ENCODE results near the gene UNC5A. TPM values are rescaled to one million over a fixed set of nuclear protein-coding genes. Genes with fewer than 3 reads are reported as not detected.

UNC5A gene
- total and polyA plus RNA-seq, 8 donors = 0.09 to 3.6 (median 0.32) TPM

- no peak overlapping the region for H3K27ac ChIP-seq
- H3K9me3 ChIP-seq = no peaks in the 10 kb centered on the region
- intact Hi-C loops (cut with DNase I) = no loop called here
- H3K4me3 ChIP-seq = no peak overlapping the region
- no peaks in the 10 kb centered on the region for H3K36me3 ChIP-seq
- DNase-seq = peak in 1 of 6 donors; percentile 44
- 71 to 80% methylated on average over 12 of the region's 12 CpGs for WGBS, 2 donors
- ATAC-seq = no peak
- no peaks in the 10 kb centered on the region for H3K4me1 ChIP-seq
- no peak for TF ChIP-seq CTCF (IDR thresholded peaks at IDR 0.05)
- no peaks in the 10 kb centered on the region for H3K27me3 ChIP-seq
- FAIRE-seq = no peak
Observed at GRCh38 chr5:176878463-176878862, 68.1 kb downstream of the UNC5A start.

DNA sequence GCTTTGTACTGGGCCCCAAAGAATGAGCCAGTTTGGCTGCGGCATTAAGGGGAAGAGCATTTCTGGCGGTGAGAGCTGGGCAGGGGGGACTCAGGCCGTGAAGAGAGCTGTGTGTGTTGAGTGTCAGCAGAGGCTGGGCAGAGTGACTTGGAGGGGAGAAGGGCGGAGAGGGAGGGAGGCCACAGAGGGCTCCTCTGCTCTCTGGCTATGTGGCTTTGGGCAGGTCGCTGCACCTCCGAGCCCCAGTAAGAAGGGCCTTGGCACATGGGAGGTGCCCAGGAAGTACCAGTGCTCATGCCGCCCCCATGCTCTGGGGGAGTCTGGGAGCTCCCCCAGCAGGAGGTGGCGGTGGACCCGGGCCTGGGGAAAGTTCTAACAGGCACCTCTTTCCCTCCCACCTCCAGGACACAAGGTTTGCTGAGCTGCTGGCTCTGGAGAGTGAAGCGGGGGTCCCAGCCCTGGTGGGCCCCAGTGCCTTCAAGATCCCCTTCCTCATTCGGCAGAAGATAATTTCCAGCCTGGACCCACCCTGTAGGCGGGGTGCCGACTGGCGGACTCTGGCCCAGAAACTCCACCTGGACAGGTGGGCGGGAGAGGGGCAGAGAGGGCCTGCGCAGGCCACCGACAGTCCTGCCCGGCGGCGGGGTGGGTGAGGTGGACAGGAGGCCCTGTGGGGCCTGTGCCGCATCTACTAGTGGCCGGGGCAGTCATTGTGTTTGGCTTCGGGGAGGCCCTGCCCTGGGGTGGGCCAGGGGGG lies 68.7 kb downstream of the UNC5A start:
- intact Hi-C loops (cut with DNase I) = no loop called here
- ATAC-seq (no peak), DNase-seq (peak in 1 of 6 donors; percentile 55), FAIRE-seq (no peak)
- Histone ChIP-seq H3K27ac (no peak overlapping the region), H3K36me3 (no peaks in the 10 kb centered on the region), H3K9me3 (no peaks in the 10 kb centered on the region), H3K27me3 (no peaks in the 10 kb centered on the region), H3K4me1 (no peaks in the 10 kb centered on the region), H3K4me3 (no peak overlapping the region)
- no peak for TF ChIP-seq CTCF (IDR thresholded peaks at IDR 0.05)
- WGBS, 2 donors = 76 to 79% methylated on average over 23 of the region's 23 CpGs

- no peak overlapping the region for H3K27ac ChIP-seq
- H3K9me3 ChIP-seq = no peaks in the 10 kb centered on the region
- no peak overlapping the region for H3K4me3 ChIP-seq
- no peak for ATAC-seq
- DNase-seq = peak in 1 of 6 donors; percentile 62
- H3K4me1 ChIP-seq = no peaks in the 10 kb centered on the region
- no peaks in the 10 kb centered on the region for H3K36me3 ChIP-seq
- intact Hi-C loops (cut with DNase I) = no loop called here
- no peak for TF ChIP-seq CTCF (IDR thresholded peaks at IDR 0.05)
- no peak for FAIRE-seq
- no peaks in the 10 kb centered on the region for H3K27me3 ChIP-seq
- WGBS, 2 donors = 72 to 75% methylated on average over 22 to 23 of the region's 23 CpGs
Observed at GRCh38 chr5:176879663-176880361, 69.5 kb downstream of the UNC5A start.

DNA sequence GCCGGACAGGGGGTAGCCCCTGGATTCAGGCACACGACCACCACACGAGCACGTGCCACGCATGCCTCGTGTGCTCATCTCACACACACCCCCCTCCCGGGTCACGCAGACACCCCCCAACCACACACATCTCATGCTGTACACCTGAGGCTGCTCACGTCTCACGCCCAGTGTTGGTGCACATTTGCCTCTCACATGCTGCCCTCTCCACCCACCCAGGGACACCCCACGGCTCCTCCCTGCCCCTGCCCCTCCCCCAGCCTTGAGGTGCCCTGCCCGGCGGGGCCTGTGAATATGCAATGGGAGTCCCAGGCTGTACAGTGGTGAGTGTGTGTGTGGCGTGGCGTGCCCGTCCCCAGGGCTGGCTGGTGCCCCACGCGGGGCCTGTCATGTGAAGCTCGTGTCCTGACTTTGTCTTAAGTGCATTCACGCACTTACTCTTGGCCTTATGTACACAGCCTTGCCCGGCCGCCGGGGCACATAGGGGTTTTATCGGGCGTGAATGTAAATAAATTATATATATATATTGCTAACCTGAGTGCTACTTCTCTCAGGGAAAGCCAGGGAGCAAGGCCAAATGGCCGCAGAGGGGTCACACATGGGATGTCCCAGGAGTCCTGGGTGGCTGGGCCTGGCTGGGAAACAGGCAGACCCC lies 70.1 kb downstream of the UNC5A start:
- Histone ChIP-seq H3K27ac (no peak overlapping the region), H3K4me3 (no peak overlapping the region), H3K27me3 (no peaks in the 10 kb centered on the region), H3K4me1 (no peaks in the 10 kb centered on the region), H3K9me3 (no peaks in the 10 kb centered on the region), H3K36me3 (no peaks in the 10 kb centered on the region)
- WGBS, 2 donors = 71 to 76% methylated on average over 26 of the region's 26 CpGs
- no peak for ATAC-seq
- no peak for TF ChIP-seq CTCF (IDR thresholded peaks at IDR 0.05)
- FAIRE-seq = no peak
- no peak for DNase-seq
- intact Hi-C loops (cut with DNase I) = no loop called here

Measured in pancreas (tissue), 10 donors.